Upper lobe of left lung (tissue), 4 donors: ENCODE measurements around the gene C4BPB.

Experiments
- CTCF ChIP-seq, 6 experiments: fragments of 450-650 bp in 4 of 6; fragments of 200-600 bp in 2 of 6; sonication (generic) in 2 of 6; IDR thresholded peaks; one replicate each; pipeline ENCODE4 v1.5.1; 2016 to 2019; ENCODE audit warnings: antibody characterized with exemption in 6 of 6
- POLR2A ChIP-seq, 4 donors: fragments of 450-650 bp; IDR thresholded peaks; one replicate each; pipeline ENCODE4 v1.5.1; 2016 to 2017; ENCODE audit warnings: antibody characterized with exemption in 4 of 4, mild to moderate bottlenecking in 2 of 4

DNA sequence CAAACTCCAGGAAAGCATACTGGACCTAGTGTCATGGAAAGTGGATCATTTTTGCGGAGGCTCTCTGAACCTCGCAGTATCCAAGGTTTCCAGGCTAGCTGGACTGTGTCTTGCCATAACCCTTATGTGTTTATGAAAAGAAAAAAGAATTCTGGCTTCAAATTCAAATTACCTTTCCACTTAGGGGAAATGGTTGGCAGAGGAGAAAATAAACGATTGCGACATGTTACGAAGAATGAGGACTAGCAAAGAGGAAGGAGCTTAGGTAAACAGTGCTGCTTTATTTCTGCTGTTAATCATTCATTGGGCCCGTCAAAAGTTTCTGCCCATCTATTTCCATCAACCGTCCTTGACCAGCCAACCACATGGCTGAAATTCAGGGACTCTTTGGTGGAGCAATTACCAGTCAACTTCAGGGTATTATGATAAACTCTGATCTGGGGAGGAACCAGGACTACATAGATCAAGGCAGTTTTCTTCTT is 15.3 kb downstream of the C4BPB start, which contains the start of gene C4BPA:
- TF ChIP-seq CTCF (IDR thresholded peaks at IDR 0.05) (no peak), POLR2A (IDR thresholded peaks at IDR 0.05) (peak in 1 of 4 donors; percentile 36)
